ENCODE results near the gene PGP. TPM values are rescaled to one million over a fixed set of nuclear protein-coding genes. Genes with fewer than 3 reads are reported as not detected.

Gene PGP
- total RNA-seq, 2 donors from 2014 or later = 31.0 to 32.0 TPM

GRCh38 chr16:2175454-2175853, 39.2 kb downstream of the PGP start:
- Mint-ChIP-seq H3K4me3 (no peak overlapping the region), H3K27ac (no peak overlapping the region), H3K36me3 (ENCODE audit: low read depth) (peaks cover 28% of the 10 kb centered on the region), H3K4me1 (no peaks in the 10 kb centered on the region), H3K9me3 (no peaks in the 10 kb centered on the region), H3K27me3 (ENCODE audit: insufficient read depth) (no peaks in the 10 kb centered on the region)
- Histone ChIP-seq H3K9ac (ENCODE audit: extremely low read depth, low read length, poor library complexity, severe bottlenecking) (no peak overlapping the region), H3K4me1 (ENCODE audit: control insufficient read depth, insufficient read depth, low read length) (no peaks in the 10 kb centered on the region), H3K4me3 (ENCODE audit: low read length) (no peak overlapping the region), H3K36me3 (ENCODE audit: control insufficient read depth, insufficient read depth, low read length) (peaks cover 9% of the 10 kb centered on the region), H3K27ac (ENCODE audit: low read depth, low read length) (no peak overlapping the region), H3K9me3 (ENCODE audit: control insufficient read depth, low read length) (no peaks in the 10 kb centered on the region), H3K27me3 (ENCODE audit: control insufficient read depth, insufficient read depth, low read length, poor library complexity, severe bottlenecking) (no peaks in the 10 kb centered on the region)
- TF ChIP-seq, protein P1, sequence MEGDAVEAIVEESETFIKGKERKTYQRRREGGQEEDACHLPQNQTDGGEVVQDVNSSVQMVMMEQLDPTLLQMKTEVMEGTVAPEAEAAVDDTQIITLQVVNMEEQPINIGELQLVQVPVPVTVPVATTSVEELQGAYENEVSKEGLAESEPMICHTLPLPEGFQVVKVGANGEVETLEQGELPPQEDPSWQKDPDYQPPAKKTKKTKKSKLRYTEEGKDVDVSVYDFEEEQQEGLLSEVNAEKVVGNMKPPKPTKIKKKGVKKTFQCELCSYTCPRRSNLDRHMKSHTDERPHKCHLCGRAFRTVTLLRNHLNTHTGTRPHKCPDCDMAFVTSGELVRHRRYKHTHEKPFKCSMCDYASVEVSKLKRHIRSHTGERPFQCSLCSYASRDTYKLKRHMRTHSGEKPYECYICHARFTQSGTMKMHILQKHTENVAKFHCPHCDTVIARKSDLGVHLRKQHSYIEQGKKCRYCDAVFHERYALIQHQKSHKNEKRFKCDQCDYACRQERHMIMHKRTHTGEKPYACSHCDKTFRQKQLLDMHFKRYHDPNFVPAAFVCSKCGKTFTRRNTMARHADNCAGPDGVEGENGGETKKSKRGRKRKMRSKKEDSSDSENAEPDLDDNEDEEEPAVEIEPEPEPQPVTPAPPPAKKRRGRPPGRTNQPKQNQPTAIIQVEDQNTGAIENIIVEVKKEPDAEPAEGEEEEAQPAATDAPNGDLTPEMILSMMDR (conservative IDR thresholded peaks at IDR 0.05) = no peak
- no peak for DNase-seq
- WGBS, 2 experiments (ENCODE audit: insufficient coverage in 1 of 2, insufficient read length in 1 of 2) = 95 to 96% methylated on average over 9 to 10 of the region's 10 CpGs

DNA sequence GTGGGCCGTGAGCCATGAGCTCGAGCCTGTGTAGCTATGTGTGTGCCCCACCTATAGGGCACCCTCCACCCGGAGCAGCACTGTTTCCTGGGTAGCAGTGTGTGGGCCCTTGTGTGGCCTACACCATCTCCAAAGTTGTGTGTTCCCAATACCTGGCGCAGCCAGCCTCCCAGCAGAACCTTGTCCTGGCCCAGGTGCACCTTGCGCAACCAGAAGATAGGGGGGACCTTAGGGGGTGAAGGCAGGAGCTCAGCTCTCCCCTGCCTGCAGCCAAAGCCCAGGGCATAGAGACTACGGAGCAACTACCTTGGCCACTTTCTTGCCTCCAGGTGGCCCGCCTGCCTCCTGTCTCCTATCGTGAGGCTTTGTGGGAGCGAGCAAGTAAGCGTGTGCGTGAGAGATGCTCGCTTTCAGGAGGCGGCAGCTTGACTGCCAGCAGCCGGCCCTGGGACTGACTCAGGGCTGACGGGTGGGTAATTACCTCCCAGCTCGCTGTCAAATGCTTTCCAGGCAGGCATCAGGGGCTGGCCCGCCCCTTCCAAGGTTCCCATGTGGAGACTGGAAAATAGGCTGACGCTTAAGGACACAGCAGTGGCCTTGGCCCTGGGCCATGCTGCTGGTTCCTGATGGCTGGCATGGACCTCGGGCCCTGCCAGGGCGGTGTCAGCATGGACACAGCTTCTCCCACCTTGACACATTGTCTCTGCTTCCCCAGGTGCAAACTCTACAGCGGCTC, 40.1 kb downstream of the PGP start:
- no peak overlapping the region for H3K9ac ChIP-seq (ENCODE audit: extremely low read depth, low read length, poor library complexity, severe bottlenecking)
- no peak overlapping the region for H3K4me3 Mint-ChIP-seq
- H3K36me3 Mint-ChIP-seq (ENCODE audit: low read depth) = peaks cover 28% of the 10 kb centered on the region

DNA sequence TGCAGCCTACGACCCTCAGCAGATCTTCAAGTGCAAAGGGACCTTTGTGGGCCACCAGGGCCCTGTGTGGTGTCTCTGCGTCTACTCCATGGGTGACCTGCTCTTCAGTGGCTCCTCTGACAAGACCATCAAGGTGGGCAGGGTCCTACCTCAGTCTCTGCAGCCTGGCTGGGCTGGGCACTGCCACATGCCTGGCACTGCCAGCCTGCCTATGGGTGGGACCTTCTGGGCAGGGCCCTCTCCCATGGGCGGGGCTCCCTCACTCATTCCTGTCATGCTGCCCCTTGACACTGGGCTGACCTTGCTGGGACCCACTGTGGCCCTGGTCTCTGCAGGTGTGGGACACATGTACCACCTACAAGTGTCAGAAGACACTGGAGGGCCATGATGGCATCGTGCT, 40.7 kb downstream of the PGP start:
- Mint-ChIP-seq H3K4me1 (no peaks in the 10 kb centered on the region), H3K9me3 (no peaks in the 10 kb centered on the region), H3K4me3 (no peak overlapping the region), H3K36me3 (ENCODE audit: low read depth) (peaks cover 28% of the 10 kb centered on the region), H3K27me3 (ENCODE audit: insufficient read depth) (no peaks in the 10 kb centered on the region), H3K27ac (no peak overlapping the region)
- Histone ChIP-seq H3K4me3 (ENCODE audit: low read length) (no peak overlapping the region), H3K9ac (ENCODE audit: extremely low read depth, low read length, poor library complexity, severe bottlenecking) (no peak overlapping the region), H3K4me1 (ENCODE audit: control insufficient read depth, insufficient read depth, low read length) (no peaks in the 10 kb centered on the region), H3K27me3 (ENCODE audit: control insufficient read depth, insufficient read depth, low read length, poor library complexity, severe bottlenecking) (no peaks in the 10 kb centered on the region), H3K9me3 (ENCODE audit: control insufficient read depth, low read length) (no peaks in the 10 kb centered on the region), H3K27ac (ENCODE audit: low read depth, low read length) (no peak overlapping the region), H3K36me3 (ENCODE audit: control insufficient read depth, insufficient read depth, low read length) (peaks cover 14% of the 10 kb centered on the region)
- WGBS, 2 experiments (ENCODE audit: insufficient coverage in 1 of 2, insufficient read length in 1 of 2) = 90 to 95% methylated on average over 4 of the region's 4 CpGs
- DNase-seq = no peak
- TF ChIP-seq, protein P1 (conservative IDR thresholded peaks at IDR 0.05) = no peak

More for the DNA sequence above, 40.1 kb downstream of the PGP start:
- Mint-ChIP-seq H3K27me3 (ENCODE audit: insufficient read depth) (no peaks in the 10 kb centered on the region), H3K4me1 (no peaks in the 10 kb centered on the region), H3K9me3 (no peaks in the 10 kb centered on the region), H3K27ac (no peak overlapping the region)
- no peak overlapping the region for H3K27ac ChIP-seq (ENCODE audit: low read depth, low read length)
- TF ChIP-seq, protein P1 (conservative IDR thresholded peaks at IDR 0.05) = no peak
- no peaks in the 10 kb centered on the region for H3K4me1 ChIP-seq (ENCODE audit: control insufficient read depth, insufficient read depth, low read length)
- no peaks in the 10 kb centered on the region for H3K9me3 ChIP-seq (ENCODE audit: control insufficient read depth, low read length)
- H3K36me3 ChIP-seq (ENCODE audit: control insufficient read depth, insufficient read depth, low read length) = peaks cover 9% of the 10 kb centered on the region
- no peaks in the 10 kb centered on the region for H3K27me3 ChIP-seq (ENCODE audit: control insufficient read depth, insufficient read depth, low read length, poor library complexity, severe bottlenecking)
- 95 to 96% methylated on average over 20 to 21 of the region's 21 CpGs for WGBS, 2 experiments (ENCODE audit: insufficient coverage in 1 of 2, insufficient read length in 1 of 2)
- H3K4me3 ChIP-seq (ENCODE audit: low read length) = no peak overlapping the region
- DNase-seq = no peak
